ENCODE measurements around the gene KANSL1L. TPM values are rescaled to one million over a fixed set of nuclear protein-coding genes. Genes with fewer than 3 reads are reported as not detected.

Gene KANSL1L
- total and polyA plus RNA-seq, 9 of the 15 experiments (the other 6 are each of a cell fraction or from before 2014, with no cell fraction given): 1.3 to 6.7 (median 2.4) TPM

- no peak overlapping the region for H3K27ac ChIP-seq (ENCODE audit: extremely low read depth, low read depth, low read length)
- FAIRE-seq: no peak
- WGBS (ENCODE audit: insufficient coverage, low coverage, missing lambda C conversion rate): 0% methylated on average over 2 of the region's 3 CpGs
- ATAC-seq: no peak
- no peaks in the 10 kb centered on the region for H3K36me3 ChIP-seq (ENCODE audit: control insufficient read depth, insufficient read depth, low read length)
- intact Hi-C loops (cut with micrococcal nuclease) (no loop called here), in situ Hi-C loops (cut with MboI) (no loop called here)
- H2AFZ ChIP-seq (ENCODE audit: low read depth, low read length): no peak overlapping the region
- POLR2A ChIA-PET: no interaction called here
- H3K9me3 ChIP-seq (replicated peaks; ENCODE audit: control insufficient read depth, insufficient read depth, low read depth, low read length): no peaks in the 10 kb centered on the region
- DNase-seq (ENCODE audit: extremely low read depth in 1 of 4, low spot score in 3 of 4): no peak
- no peak overlapping the region for H3K4me3 ChIP-seq
- CTCF ChIA-PET (ENCODE audit: low intra/inter-chr PET ratio): no interaction called here
- H3K4me1 ChIP-seq (replicated peaks in 1 of 2; ENCODE audit: control insufficient read depth in 2 of 2, insufficient read depth in 2 of 2, low read length in 2 of 2): no peaks in the 10 kb centered on the region
- BruUV-seq (replicated peaks): no TSS peak
- no peaks in the 10 kb centered on the region for H3K79me2 ChIP-seq (ENCODE audit: control insufficient read depth, insufficient read depth, low read length)
- H3K4me2 ChIP-seq (ENCODE audit: insufficient read depth, low read length): no peak overlapping the region
- no peak overlapping the region for H3K9ac ChIP-seq (ENCODE audit: insufficient read depth in 1 of 2, low read depth in 2 of 2, low read length in 2 of 2)
- no peaks in the 10 kb centered on the region for H4K20me1 ChIP-seq (replicated peaks; ENCODE audit: control insufficient read depth, insufficient read depth, low read length)
- H3K9me1 ChIP-seq (ENCODE audit: control insufficient read depth, insufficient read depth, low read length): no peaks in the 10 kb centered on the region
- H3K27me3 ChIP-seq (ENCODE audit: control insufficient read depth in 2 of 2, insufficient read depth in 2 of 2, low read length in 2 of 2): no peaks in the 10 kb centered on the region
- TF ChIP-seq ZBTB34 (CRISPR knock-in tag; IDR thresholded peaks at IDR 0.05): no peak
- no peak for TF ChIP-seq ZNF239 (CRISPR knock-in tag; IDR thresholded peaks at IDR 0.05)
- TF ChIP-seq RHOXF2B (CRISPR knock-in tag; conservative IDR thresholded peaks at IDR 0.05): no peak
- no peak for TF ChIP-seq HMBOX1 (IDR thresholded peaks at IDR 0.05)
- TF ChIP-seq ARID4B (CRISPR knock-in tag; IDR thresholded peaks at IDR 0.05): no peak
- TF ChIP-seq PRDM10 (IDR thresholded peaks at IDR 0.05; ENCODE audit: partially characterized antibody): no peak
- no peak for TF ChIP-seq HNRNPLL (IDR thresholded peaks at IDR 0.05; ENCODE audit: low read depth, low read length, poor library complexity, severe bottlenecking)
- no peak for TF ChIP-seq ZNF212 (CRISPR knock-in tag; IDR thresholded peaks at IDR 0.05)
- no peak for TF ChIP-seq ZNF121 (CRISPR knock-in tag; conservative IDR thresholded peaks at IDR 0.05)
- TF ChIP-seq RBM15 (IDR thresholded peaks at IDR 0.05; ENCODE audit: insufficient read depth, low read length): no peak
- TF ChIP-seq RBM39 (optimal IDR thresholded peaks at IDR 0.05; ENCODE audit: low read depth, low read length): no peak
- no peak for TF ChIP-seq MXI1 (IDR thresholded peaks at IDR 0.05; ENCODE audit: low read depth, low read length)
- no peak for TF ChIP-seq GABPB1 (CRISPR knock-in tag; IDR thresholded peaks at IDR 0.05)
- no peak for TF ChIP-seq HCFC1 (IDR thresholded peaks at IDR 0.05; ENCODE audit: low read depth, low read length)
These were observed 42.2 kb downstream of the KANSL1L start for GRCh38 chr2:210128961-210129360.

Measured in K562 (cell line).